DND-41 (cell line): ENCODE results near the gene ZNF675.
"Not testable (repeated sequence)": the region's sequence is repeated elsewhere in the genome, so short reads cannot be mapped to it uniquely, and the experiment has no call there.

Experiments used
- ATAC-seq: fragments of 200-7000 bp; cut with Tn5 transposase; 3 replicates; pipeline ENCODE4 v1.9.1; 2021; ENCODE audit warnings: low read depth; ENCODE audit not compliant: insufficient read depth
- DNase-seq: peaks from one replicate; pipeline ENCODE4 v3.0.0-alpha.2; 2020
- H2AFZ ChIP-seq: 2 replicates; pipeline ENCODE4 v1.6.0; 2012; ENCODE audit warnings: low read depth, low read length
- H3K27ac ChIP-seq: 2 replicates; pipeline ENCODE4 v1.5.1; 2012; ENCODE audit warnings: low read length, inconsistent platforms
- H3K27me3 ChIP-seq: fragments of 200-600 bp; sonication (generic); 2 replicates; pipeline ENCODE4 v1.6.0; 2012; ENCODE audit warnings: low read length, mild to moderate bottlenecking, inconsistent platforms; ENCODE audit not compliant: insufficient read depth, poor library complexity
- H3K36me3 ChIP-seq: 2 replicates; pipeline ENCODE4 v1.5.1; 2012; ENCODE audit warnings: low read length, inconsistent platforms; ENCODE audit not compliant: insufficient read depth
- H3K4me1 ChIP-seq: 2 replicates; pipeline ENCODE4 v1.5.1; 2012; ENCODE audit warnings: mild to moderate bottlenecking, low read length; ENCODE audit not compliant: insufficient read depth
- H3K4me2 ChIP-seq: 2 replicates; pipeline ENCODE4 v1.6.0; 2012; ENCODE audit warnings: mild to moderate bottlenecking, moderate library complexity, low read length, inconsistent platforms; ENCODE audit not compliant: insufficient read depth
- H3K4me3 ChIP-seq, 2 experiments: fragments of 200-600 bp in 1 of 2; shearing (Covaris generic) in 1 of 2; 2 replicates each; pipeline ENCODE4 v1.5.1; 2012 to 2016; ENCODE audit warnings: inconsistent platforms in 2 of 2, low read length in 2 of 2, mild to moderate bottlenecking in 2 of 2, low read depth in 1 of 2, moderate library complexity in 1 of 2
- H3K79me2 ChIP-seq: 2 replicates; pipeline ENCODE4 v1.6.0; 2012; ENCODE audit warnings: low read length, inconsistent platforms; ENCODE audit not compliant: insufficient read depth
- H3K9ac ChIP-seq: 2 replicates; pipeline ENCODE4 v1.6.0; 2012; ENCODE audit warnings: low read depth, mild to moderate bottlenecking, inconsistent platforms, low read length, moderate library complexity
- H3K9me3 ChIP-seq: 2 replicates; pipeline ENCODE4 v1.5.1; 2012; ENCODE audit warnings: low read length, moderate library complexity, mild to moderate bottlenecking, inconsistent platforms; ENCODE audit not compliant: insufficient read depth, severe bottlenecking
- H4K20me1 ChIP-seq: 2 replicates; pipeline ENCODE4 v1.6.0; 2012; ENCODE audit warnings: low read length; ENCODE audit not compliant: insufficient read depth
- EZH2 ChIP-seq: IDR thresholded peaks from 3 replicates; pipeline ENCODE4 v1.6.1; 2012; ENCODE audit warnings: borderline replicate concordance, low read depth, mild to moderate bottlenecking, moderate library complexity, low read length, inconsistent platforms; ENCODE audit not compliant: severe bottlenecking
- TF ChIP-seq, protein P1 (sequence below): IDR thresholded peaks from 2 replicates; pipeline ENCODE4 v1.5.1; 2012; ENCODE audit warnings: borderline replicate concordance, low read length, moderate library complexity, mild to moderate bottlenecking; ENCODE audit not compliant: poor library complexity, severe bottlenecking; ENCODE audit errors: extremely low read depth

Gene ZNF675

DNA sequence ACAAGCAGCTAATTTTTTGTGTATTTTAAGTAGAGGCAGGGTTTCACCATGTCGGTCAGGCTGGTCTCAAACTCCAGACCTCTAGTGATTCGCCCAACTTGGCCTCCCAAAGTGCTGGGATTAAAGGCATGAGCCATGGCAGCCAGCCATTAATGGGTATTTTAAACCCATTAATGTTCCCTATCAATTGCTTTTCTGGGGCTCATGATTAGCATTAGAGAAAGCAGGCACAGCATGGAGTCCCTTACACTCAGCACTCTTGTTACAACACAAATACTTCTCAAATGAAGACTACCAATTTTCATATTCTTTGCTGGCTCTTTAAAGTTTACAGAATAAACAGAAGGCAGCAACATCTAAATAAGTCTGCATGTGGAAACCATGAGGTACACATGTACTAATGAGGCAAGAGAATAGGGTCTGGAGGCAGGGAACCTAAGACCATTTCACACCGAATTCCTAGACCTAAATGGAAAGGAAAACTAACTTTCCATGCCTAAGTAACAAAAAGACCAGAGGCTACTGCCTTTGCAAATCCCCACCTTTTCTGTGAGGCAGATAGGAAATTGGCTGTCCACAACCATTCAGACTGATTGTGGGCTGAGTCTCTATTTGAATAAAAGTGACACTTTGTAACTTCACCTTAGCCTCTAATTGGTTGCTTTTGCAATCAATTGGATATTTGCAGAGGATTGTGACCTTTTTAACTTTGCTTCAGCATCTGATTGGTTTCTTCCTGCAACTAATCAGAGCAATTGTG lies 21.2 kb downstream of the ZNF675 start:
- TF ChIP-seq, protein P1, sequence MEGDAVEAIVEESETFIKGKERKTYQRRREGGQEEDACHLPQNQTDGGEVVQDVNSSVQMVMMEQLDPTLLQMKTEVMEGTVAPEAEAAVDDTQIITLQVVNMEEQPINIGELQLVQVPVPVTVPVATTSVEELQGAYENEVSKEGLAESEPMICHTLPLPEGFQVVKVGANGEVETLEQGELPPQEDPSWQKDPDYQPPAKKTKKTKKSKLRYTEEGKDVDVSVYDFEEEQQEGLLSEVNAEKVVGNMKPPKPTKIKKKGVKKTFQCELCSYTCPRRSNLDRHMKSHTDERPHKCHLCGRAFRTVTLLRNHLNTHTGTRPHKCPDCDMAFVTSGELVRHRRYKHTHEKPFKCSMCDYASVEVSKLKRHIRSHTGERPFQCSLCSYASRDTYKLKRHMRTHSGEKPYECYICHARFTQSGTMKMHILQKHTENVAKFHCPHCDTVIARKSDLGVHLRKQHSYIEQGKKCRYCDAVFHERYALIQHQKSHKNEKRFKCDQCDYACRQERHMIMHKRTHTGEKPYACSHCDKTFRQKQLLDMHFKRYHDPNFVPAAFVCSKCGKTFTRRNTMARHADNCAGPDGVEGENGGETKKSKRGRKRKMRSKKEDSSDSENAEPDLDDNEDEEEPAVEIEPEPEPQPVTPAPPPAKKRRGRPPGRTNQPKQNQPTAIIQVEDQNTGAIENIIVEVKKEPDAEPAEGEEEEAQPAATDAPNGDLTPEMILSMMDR, result no peak
- TF ChIP-seq EZH2, result no peak
- no peak overlapping the region for H3K4me2 ChIP-seq
- H2AFZ ChIP-seq, result no peak overlapping the region
- H4K20me1 ChIP-seq, result peaks cover 12% of the 10 kb centered on the region; the same call in 1 of the 2 replicates
- H3K4me3 ChIP-seq, result no peak overlapping the region
- peaks cover 88% of the 10 kb centered on the region for H3K36me3 ChIP-seq
- no peak overlapping the region for H3K27ac ChIP-seq
- no peaks in the 10 kb centered on the region for H3K4me1 ChIP-seq
- no peak for DNase-seq
- ATAC-seq, result no peak
- no peaks in the 10 kb centered on the region for H3K27me3 ChIP-seq
- peaks cover 44% of the 10 kb centered on the region for H3K9me3 ChIP-seq
- peaks cover 81% of the 10 kb centered on the region for H3K79me2 ChIP-seq
- no peak overlapping the region for H3K9ac ChIP-seq

DNA sequence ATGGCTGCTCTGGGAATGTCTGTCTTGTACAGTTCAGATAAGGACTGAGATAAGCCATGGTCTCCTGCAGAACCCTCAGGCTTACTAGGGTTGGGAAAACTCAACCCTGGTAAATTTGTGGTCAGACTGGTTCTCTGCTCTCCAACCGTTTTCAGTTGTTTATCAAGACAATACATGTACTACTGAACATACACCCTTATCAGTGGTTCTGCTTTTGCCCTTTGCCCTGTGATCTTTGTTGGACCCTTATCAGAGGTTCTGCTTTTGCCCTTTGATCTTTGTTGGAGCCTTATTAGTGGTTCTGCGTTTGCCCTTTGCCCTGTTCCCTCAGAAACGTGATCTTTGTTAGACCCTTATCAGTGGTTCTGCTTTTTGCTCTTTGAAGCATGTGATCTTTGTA lies 37.2 kb downstream of the ZNF675 start:
- not testable (repeated sequence) for DNase-seq, H3K9ac ChIP-seq, H2AFZ ChIP-seq, H3K27ac ChIP-seq, ATAC-seq, H3K79me2 ChIP-seq, H3K27me3 ChIP-seq, H3K4me1 ChIP-seq, H3K4me3 ChIP-seq, H3K4me2 ChIP-seq, H4K20me1 ChIP-seq
- H3K9me3 ChIP-seq, result peaks cover 20% of the 10 kb centered on the region
- H3K36me3 ChIP-seq, result peaks cover 26% of the 10 kb centered on the region
